ENCODE results near the gene TTYH2.
"Not testable (repeated sequence)": the region's sequence is repeated elsewhere in the genome, so short reads cannot be mapped to it uniquely, and the experiment has no call there.

The TTYH2 gene

GRCh38 chr17:74212913-74213791, at the start of gene TTYH2:
TSS of gene TTYH2 (plus strand) at chr17:74213571. CDS start at chr17:74213588, 17 bp downstream.
- DNase-seq = peak; percentile 70

- DNase-seq = no peak
Observed at GRCh38 chr17:74163836-74164235, 49.5 kb upstream of the TTYH2 start.

GRCh38 chr17:74164446-74165045, 48.8 kb upstream of the TTYH2 start:
- DNase-seq = no peak

GRCh38 chr17:74165797-74166365, 47.5 kb upstream of the TTYH2 start:
- no peak for DNase-seq

- no peak for DNase-seq
Observed at GRCh38 chr17:74170924-74171323, 42.4 kb upstream of the TTYH2 start.

GRCh38 chr17:74172700-74173099, 40.7 kb upstream of the TTYH2 start:
- no peak for DNase-seq

GRCh38 chr17:74176546-74177001, 36.8 kb upstream of the TTYH2 start:
- DNase-seq = peak; percentile 7

- no peak for DNase-seq
Observed at GRCh38 chr17:74177018-74177450, 36.3 kb upstream of the TTYH2 start.

- no peak for DNase-seq
Observed at GRCh38 chr17:74179576-74179975, 33.8 kb upstream of the TTYH2 start.

GRCh38 chr17:74180336-74180735, 33.0 kb upstream of the TTYH2 start:
- DNase-seq = no peak

- DNase-seq = no peak
Observed at GRCh38 chr17:74181341-74181740, 32.0 kb upstream of the TTYH2 start.

GRCh38 chr17:74182041-74182723, 31.2 kb upstream of the TTYH2 start:
- no peak for DNase-seq

GRCh38 chr17:74183411-74183810, 30.0 kb upstream of the TTYH2 start:
- DNase-seq = no peak

GRCh38 chr17:74185571-74186185, 27.7 kb upstream of the TTYH2 start:
- DNase-seq = no peak

GRCh38 chr17:74186498-74186897, 26.9 kb upstream of the TTYH2 start:
- no peak for DNase-seq

- DNase-seq = no peak
Observed at GRCh38 chr17:74187761-74188160, 25.6 kb upstream of the TTYH2 start.

GRCh38 chr17:74188687-74189086, 24.7 kb upstream of the TTYH2 start:
- not testable (repeated sequence) for DNase-seq

- no peak for DNase-seq
Observed at GRCh38 chr17:74190154-74190553, 23.2 kb upstream of the TTYH2 start.

GRCh38 chr17:74190807-74191406, 22.5 kb upstream of the TTYH2 start:
- no peak for DNase-seq

- no peak for DNase-seq
Observed at GRCh38 chr17:74192950-74193781, 20.2 kb upstream of the TTYH2 start.

GRCh38 chr17:74194682-74195081, 18.7 kb upstream of the TTYH2 start:
- DNase-seq = no peak

Measured in activated effector memory CD4-positive, alpha-beta T cell treated with Interleukin-2 at 50 U/mL for 16 hours (primary cell).